Measurements from ENCODE around the gene PRKCE.

Gene PRKCE

GRCh38 chr2:46194856-46195255, 543.4 kb downstream of the PRKCE start:
- no peak for TF ChIP-seq CTCF (IDR thresholded peaks at IDR 0.05)

GRCh38 chr2:46195819-46196218, 544.3 kb downstream of the PRKCE start:
- no peak for TF ChIP-seq CTCF (IDR thresholded peaks at IDR 0.05)

- no peak for TF ChIP-seq CTCF (IDR thresholded peaks at IDR 0.05)
These were observed 545.5 kb downstream of the PRKCE start for GRCh38 chr2:46196871-46197462.

GRCh38 chr2:46197672-46198071, 546.2 kb downstream of the PRKCE start:
- TF ChIP-seq CTCF (IDR thresholded peaks at IDR 0.05): no peak

- no peak for TF ChIP-seq CTCF (IDR thresholded peaks at IDR 0.05)
These were observed 546.8 kb downstream of the PRKCE start for GRCh38 chr2:46198164-46198883.

- no peak for TF ChIP-seq CTCF (IDR thresholded peaks at IDR 0.05)
These were observed 547.5 kb downstream of the PRKCE start for GRCh38 chr2:46198966-46199365.

- no peak for TF ChIP-seq CTCF (IDR thresholded peaks at IDR 0.05)
These were observed 548.7 kb downstream of the PRKCE start for GRCh38 chr2:46200100-46200690.

All from LNCAP (cell line).